ENCODE measurements around the gene ALPK1. TPM values are rescaled to one million over a fixed set of nuclear protein-coding genes. Genes with fewer than 3 reads are reported as not detected.

The ALPK1 gene
- total and polyA plus RNA-seq, 2 donors (not counting 1 experiment from before 2014, with no cell fraction given): 5.5 to 27.2 TPM

DNA sequence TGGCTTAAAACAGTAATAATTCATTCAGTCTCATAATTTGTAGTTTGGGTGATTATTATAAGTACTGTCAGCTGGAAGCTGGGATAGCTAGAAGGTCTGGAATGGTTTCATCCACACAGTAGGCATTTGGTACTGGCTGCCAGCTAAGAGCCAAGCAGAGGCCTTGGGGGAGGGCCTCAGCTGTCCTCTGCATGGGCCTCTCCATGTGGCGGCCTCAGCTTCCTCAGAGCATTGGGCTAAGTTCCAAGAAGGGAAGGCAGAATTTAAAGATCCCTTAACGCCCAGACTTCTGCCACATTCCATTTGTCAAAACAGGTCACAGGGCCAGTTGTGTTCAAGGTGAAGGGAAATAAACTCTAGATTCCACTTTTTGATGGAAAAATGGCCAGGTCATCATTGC, 125.5 kb downstream of the ALPK1 start:
- Mint-ChIP-seq H3K9me3 (ENCODE audit: insufficient read depth) (no peaks in the 10 kb centered on the region), H3K27me3 (no peaks in the 10 kb centered on the region), H3K4me3 (no peak overlapping the region), H3K4me1 (no peaks in the 10 kb centered on the region), H3K27ac (no peak overlapping the region)
- H4K20me1 ChIP-seq (ENCODE audit: control insufficient read depth, insufficient read depth, low read length, poor library complexity, severe bottlenecking): no peaks in the 10 kb centered on the region
- 100% methylated on average over 1 of the region's 2 CpGs for WGBS (ENCODE audit: insufficient coverage)
- no peak overlapping the region for H3K4me2 ChIP-seq (replicated peaks; ENCODE audit: low read depth, low read length, poor library complexity, severe bottlenecking)
- H3K36me3 ChIP-seq (replicated peaks in 1 of 2; ENCODE audit: control extremely low read depth in 1 of 2, control insufficient read depth in 1 of 2, extremely low read depth in 1 of 2, insufficient read depth in 2 of 2, low read length in 1 of 2): peaks cover 0 to 10% of the 10 kb centered on the region in 2 experiments
- TF ChIP-seq EZH2 (IDR thresholded peaks at IDR 0.05; ENCODE audit: borderline replicate concordance, insufficient read depth, low read depth, low read length, poor library complexity, severe bottlenecking) (no peak), CTCF (IDR thresholded peaks at IDR 0.05) (no peak)
- H3K4me1 ChIP-seq (ENCODE audit: control insufficient read depth in 2 of 2, insufficient read depth in 2 of 2, low read length in 2 of 2): no peaks in the 10 kb centered on the region
- CTCF ChIA-PET: no interaction called here
- no peak for DNase-seq
- no peak overlapping the region for H3K27ac ChIP-seq (ENCODE audit: low read length in 2 of 2)
- POLR2A ChIA-PET: no interaction called here
- ATAC-seq (ENCODE audit: low read depth): no peak
- intact Hi-C loops (cut with micrococcal nuclease): no loop called here
- H2AFZ ChIP-seq (ENCODE audit: insufficient read depth, low read depth, low read length, poor library complexity, severe bottlenecking): no peak overlapping the region
- H3K27me3 ChIP-seq (replicated peaks in 1 of 4; ENCODE audit: control extremely low read depth in 1 of 4, control insufficient read depth in 3 of 4, insufficient read depth in 4 of 4, low read length in 3 of 4): no peaks in the 10 kb centered on the region
- no peaks in the 10 kb centered on the region for H3K79me2 ChIP-seq (ENCODE audit: control insufficient read depth, insufficient read depth, low read length)
- no peak overlapping the region for H3K4me3 ChIP-seq (ENCODE audit: control extremely low read depth in 1 of 5, extremely low read depth in 1 of 5, insufficient read depth in 1 of 5, low read depth in 2 of 5, low read length in 4 of 5)
- no peak overlapping the region for H3K9ac ChIP-seq (ENCODE audit: low read length)
- H3K9me3 ChIP-seq (ENCODE audit: control extremely low read depth in 1 of 3, control insufficient read depth in 2 of 3, insufficient read depth in 1 of 3, low read length in 2 of 3): no peaks in the 10 kb centered on the region

DNA sequence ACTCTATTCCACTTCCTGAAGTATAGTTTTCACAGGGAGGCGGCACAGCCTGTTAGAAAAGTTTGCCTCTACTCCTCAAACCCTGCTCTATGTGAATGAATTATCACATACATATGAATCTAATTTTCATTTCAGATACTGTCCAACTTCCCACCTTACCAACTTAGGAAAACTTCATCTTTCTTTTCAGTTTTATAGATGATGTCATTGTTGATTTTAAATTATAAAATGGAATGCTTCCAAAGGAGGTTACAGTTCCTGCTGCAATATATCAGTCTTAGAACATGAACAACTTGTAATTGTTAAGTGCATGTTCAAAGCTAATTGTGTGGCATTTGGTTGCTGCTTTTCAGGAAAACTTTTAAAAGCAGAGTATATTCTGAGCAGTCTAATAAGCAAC, 126.4 kb downstream of the ALPK1 start:
- Histone ChIP-seq H3K4me1 (ENCODE audit: control insufficient read depth in 2 of 2, insufficient read depth in 2 of 2, low read length in 2 of 2) (no peaks in the 10 kb centered on the region), H3K4me2 (replicated peaks; ENCODE audit: low read depth, low read length, poor library complexity, severe bottlenecking) (no peak overlapping the region), H3K27ac (ENCODE audit: low read length in 2 of 2) (no peak overlapping the region), H3K79me2 (ENCODE audit: control insufficient read depth, insufficient read depth, low read length) (no peaks in the 10 kb centered on the region), H3K27me3 (replicated peaks in 1 of 4; ENCODE audit: control extremely low read depth in 1 of 4, control insufficient read depth in 3 of 4, insufficient read depth in 4 of 4, low read length in 3 of 4) (no peaks in the 10 kb centered on the region), H3K36me3 (replicated peaks in 1 of 2; ENCODE audit: control extremely low read depth in 1 of 2, control insufficient read depth in 1 of 2, extremely low read depth in 1 of 2, insufficient read depth in 2 of 2, low read length in 1 of 2) (peaks cover 0 to 14% of the 10 kb centered on the region in 2 experiments), H3K9ac (ENCODE audit: low read length) (no peak overlapping the region), H3K9me3 (ENCODE audit: control extremely low read depth in 1 of 3, control insufficient read depth in 2 of 3, insufficient read depth in 1 of 3, low read length in 2 of 3) (no peaks in the 10 kb centered on the region), H3K4me3 (ENCODE audit: control extremely low read depth in 1 of 5, extremely low read depth in 1 of 5, insufficient read depth in 1 of 5, low read depth in 2 of 5, low read length in 4 of 5) (no peak overlapping the region), H2AFZ (ENCODE audit: insufficient read depth, low read depth, low read length, poor library complexity, severe bottlenecking) (no peak overlapping the region), H4K20me1 (ENCODE audit: control insufficient read depth, insufficient read depth, low read length, poor library complexity, severe bottlenecking) (no peaks in the 10 kb centered on the region)
- no peaks in the 10 kb centered on the region for H3K27me3 Mint-ChIP-seq
- intact Hi-C loops (cut with micrococcal nuclease): no loop called here
- H3K27ac Mint-ChIP-seq: no peak overlapping the region
- no peaks in the 10 kb centered on the region for H3K9me3 Mint-ChIP-seq (ENCODE audit: insufficient read depth)
- DNase-seq: no peak
- H3K4me3 Mint-ChIP-seq: no peak overlapping the region
- no CpG with 5 or more reads among the region's 1 CpG for WGBS (ENCODE audit: insufficient coverage)
- CTCF ChIA-PET: no interaction called here
- POLR2A ChIA-PET: no interaction called here
- ATAC-seq (ENCODE audit: low read depth): no peak
- TF ChIP-seq CTCF (IDR thresholded peaks at IDR 0.05) (no peak), EZH2 (IDR thresholded peaks at IDR 0.05; ENCODE audit: borderline replicate concordance, insufficient read depth, low read depth, low read length, poor library complexity, severe bottlenecking) (no peak)
- no peaks in the 10 kb centered on the region for H3K4me1 Mint-ChIP-seq
